WERI-Rb-1 (cell line): ENCODE results near the gene AREL1.

Experiments used
- DNase-seq: peaks from one replicate; pipeline ENCODE4 v3.0.0-alpha.2; 2020
- H3K27ac ChIP-seq: fragments of 250-450 bp; sonication (Bioruptor Pico); 2 replicates; pipeline ENCODE4 v1.5.1; 2020; ENCODE audit warnings: mild to moderate bottlenecking, moderate library complexity
- H3K27me3 ChIP-seq: fragments of 250-450 bp; sonication (Bioruptor Pico); 2 replicates; pipeline ENCODE4 v1.5.1; 2021; ENCODE audit warnings: mild to moderate bottlenecking, low read depth, moderate library complexity; ENCODE audit not compliant: insufficient read depth, severe bottlenecking
- H3K36me3 ChIP-seq: fragments of 250-450 bp; sonication (Bioruptor Pico); 2 replicates; pipeline ENCODE4 v1.5.1; 2020; ENCODE audit warnings: mild to moderate bottlenecking, moderate library complexity
- H3K4me3 ChIP-seq: 2 replicates; pipeline ENCODE4 v1.5.1; 2011; ENCODE audit warnings: low read depth, mild to moderate bottlenecking, control low read depth, low read length
- H3K9me3 ChIP-seq: fragments of 250-450 bp; sonication (Bioruptor Pico); 2 replicates; pipeline ENCODE4 v1.5.1; 2021; ENCODE audit warnings: mild to moderate bottlenecking, moderate library complexity; ENCODE audit not compliant: severe bottlenecking
- TF ChIP-seq, protein P1 (sequence below): IDR thresholded peaks from 2 replicates; pipeline ENCODE4 v1.5.1; 2011; ENCODE audit warnings: low read depth, mild to moderate bottlenecking, control low read depth, inconsistent platforms, low read length

Gene AREL1

DNA sequence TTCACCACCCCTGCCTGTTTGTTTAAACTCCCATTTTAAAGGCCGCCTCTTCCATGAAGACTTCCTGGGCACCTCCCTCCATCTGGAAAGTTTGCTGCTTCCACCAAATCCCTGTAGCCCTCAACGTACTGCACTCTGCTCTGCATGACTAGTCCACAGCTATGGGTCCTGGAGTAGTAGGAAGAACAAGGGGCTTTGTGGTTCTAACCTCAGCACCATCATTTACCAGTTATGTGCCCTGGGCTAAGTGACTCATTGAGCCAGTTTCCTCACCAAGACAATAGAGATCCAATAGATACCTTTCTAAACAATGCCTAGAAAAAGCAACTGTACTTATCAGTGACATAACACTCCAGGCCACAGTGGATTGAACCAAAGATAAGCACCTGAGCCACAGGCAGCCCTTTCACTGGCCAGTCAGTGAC, 92.4 kb downstream of the AREL1 start:
- TF ChIP-seq, protein P1, sequence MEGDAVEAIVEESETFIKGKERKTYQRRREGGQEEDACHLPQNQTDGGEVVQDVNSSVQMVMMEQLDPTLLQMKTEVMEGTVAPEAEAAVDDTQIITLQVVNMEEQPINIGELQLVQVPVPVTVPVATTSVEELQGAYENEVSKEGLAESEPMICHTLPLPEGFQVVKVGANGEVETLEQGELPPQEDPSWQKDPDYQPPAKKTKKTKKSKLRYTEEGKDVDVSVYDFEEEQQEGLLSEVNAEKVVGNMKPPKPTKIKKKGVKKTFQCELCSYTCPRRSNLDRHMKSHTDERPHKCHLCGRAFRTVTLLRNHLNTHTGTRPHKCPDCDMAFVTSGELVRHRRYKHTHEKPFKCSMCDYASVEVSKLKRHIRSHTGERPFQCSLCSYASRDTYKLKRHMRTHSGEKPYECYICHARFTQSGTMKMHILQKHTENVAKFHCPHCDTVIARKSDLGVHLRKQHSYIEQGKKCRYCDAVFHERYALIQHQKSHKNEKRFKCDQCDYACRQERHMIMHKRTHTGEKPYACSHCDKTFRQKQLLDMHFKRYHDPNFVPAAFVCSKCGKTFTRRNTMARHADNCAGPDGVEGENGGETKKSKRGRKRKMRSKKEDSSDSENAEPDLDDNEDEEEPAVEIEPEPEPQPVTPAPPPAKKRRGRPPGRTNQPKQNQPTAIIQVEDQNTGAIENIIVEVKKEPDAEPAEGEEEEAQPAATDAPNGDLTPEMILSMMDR: no peak
- H3K36me3 ChIP-seq: no peaks in the 10 kb centered on the region
- H3K27me3 ChIP-seq: no peaks in the 10 kb centered on the region
- H3K27ac ChIP-seq: no peak overlapping the region
- H3K4me3 ChIP-seq: no peak overlapping the region
- no peaks in the 10 kb centered on the region for H3K9me3 ChIP-seq
- no peak for DNase-seq

DNA sequence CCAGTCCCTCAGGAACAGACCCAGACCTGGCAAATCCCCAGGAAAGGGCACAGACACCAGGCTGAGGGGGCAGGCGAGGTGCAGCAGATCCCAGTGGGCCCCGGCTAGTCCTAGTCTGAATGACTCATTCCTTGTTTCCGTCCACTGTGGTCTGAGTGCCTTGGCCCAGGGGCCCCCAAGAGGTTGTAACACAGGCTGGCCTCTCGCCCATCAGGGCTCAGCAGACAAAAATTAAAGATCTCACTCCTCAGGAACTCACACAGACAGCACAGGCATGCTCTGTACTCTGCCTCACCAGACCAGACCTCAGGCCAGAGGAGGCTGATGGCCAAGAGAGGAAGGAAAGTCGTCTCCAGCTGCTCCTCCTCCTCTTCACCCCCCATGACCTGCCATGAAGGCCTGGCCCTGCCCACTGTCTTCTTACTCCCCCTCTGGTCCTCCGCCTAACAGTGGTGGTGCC, 93.2 kb downstream of the AREL1 start:
- H3K36me3 ChIP-seq: no peaks in the 10 kb centered on the region
- TF ChIP-seq, protein P1: no peak
- H3K27me3 ChIP-seq: no peaks in the 10 kb centered on the region
- no peak overlapping the region for H3K4me3 ChIP-seq
- no peaks in the 10 kb centered on the region for H3K9me3 ChIP-seq
- H3K27ac ChIP-seq: no peak overlapping the region
- no peak for DNase-seq

DNA sequence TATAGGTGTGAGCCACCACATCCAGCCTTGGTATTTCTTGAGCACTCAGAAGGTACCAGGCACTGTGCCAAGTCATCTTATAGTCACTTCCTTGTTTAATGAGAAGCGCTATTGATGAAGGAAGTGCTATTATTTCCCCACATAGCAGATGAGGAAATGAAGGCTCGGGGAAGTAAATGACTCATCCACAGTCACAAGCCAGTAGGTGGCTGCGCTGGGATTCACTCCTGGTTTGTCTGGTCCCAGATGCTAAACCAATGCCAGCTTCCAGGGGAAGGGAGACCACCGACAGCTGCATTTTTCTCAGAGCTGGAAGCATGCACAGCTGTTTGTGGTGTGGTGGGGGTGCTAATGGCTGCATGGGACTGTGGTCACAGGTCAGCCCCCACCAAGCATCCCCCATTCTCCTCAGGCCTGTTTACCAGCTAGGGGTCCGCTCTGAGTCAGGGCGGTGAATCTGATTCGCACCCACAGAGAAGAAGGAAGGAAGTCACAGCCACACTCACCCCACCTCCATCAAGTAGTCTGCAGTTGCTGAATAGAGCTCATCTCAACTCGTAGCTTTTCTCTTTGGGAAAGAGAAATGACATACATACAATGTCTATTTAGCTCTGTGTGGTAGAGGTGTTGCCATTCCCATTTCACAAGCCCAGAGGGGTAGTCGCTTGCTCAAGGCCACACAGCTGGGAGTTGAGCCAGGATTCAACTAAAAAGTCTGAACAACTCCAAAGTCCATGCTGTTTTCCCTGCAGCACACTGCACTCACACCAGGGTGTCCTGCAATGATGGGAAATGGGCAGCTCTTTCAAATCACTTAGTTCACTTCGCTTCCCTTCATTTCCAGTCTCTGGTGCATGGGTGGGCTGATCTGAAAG, 94.6 kb downstream of the AREL1 start:
- Histone ChIP-seq H3K9me3 (no peaks in the 10 kb centered on the region), H3K27ac (no peak overlapping the region), H3K36me3 (no peaks in the 10 kb centered on the region), H3K4me3 (no peak overlapping the region), H3K27me3 (no peaks in the 10 kb centered on the region)
- no peak for DNase-seq
- TF ChIP-seq, protein P1: no peak

DNA sequence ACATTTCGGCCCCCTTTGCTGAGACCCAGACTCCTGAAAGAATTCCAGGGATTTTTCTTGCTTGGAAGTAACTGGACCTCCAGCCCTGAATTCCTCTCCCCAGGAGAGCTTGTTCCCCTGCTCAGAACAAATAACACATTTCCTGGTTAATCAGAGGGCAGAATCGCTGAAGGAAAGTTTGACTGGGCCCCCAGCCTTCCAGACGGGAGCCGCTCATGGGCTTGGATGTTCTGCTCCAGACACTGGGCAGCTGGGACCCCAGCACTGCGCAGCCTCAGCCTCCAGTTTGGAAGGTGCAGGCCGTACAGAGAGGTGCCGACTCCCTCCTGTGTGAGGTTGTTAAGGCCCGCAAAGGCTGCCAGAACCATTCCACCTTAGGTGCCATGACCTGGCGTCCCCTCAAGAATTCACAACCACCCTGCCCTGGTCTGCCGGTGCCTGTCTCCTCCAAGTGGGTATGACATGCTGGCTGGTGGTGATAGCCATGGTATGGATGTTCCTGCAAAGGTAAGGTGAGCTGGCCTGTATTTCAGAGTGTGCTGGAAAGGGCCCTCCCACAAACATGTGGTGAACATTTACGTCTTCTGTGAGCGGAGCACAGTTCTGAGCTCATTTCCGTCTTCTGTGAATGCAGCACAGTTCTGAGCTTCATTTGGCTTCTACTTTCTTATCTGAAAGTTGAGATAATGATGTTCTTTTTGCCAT, 95.7 kb downstream of the AREL1 start:
- Histone ChIP-seq H3K36me3 (no peaks in the 10 kb centered on the region), H3K4me3 (no peak overlapping the region), H3K27ac (peak overlapping the region; percentile 28; the same call in 1 of the 2 replicates), H3K9me3 (no peaks in the 10 kb centered on the region), H3K27me3 (no peaks in the 10 kb centered on the region)
- no peak for DNase-seq
- TF ChIP-seq, protein P1: no peak

DNA sequence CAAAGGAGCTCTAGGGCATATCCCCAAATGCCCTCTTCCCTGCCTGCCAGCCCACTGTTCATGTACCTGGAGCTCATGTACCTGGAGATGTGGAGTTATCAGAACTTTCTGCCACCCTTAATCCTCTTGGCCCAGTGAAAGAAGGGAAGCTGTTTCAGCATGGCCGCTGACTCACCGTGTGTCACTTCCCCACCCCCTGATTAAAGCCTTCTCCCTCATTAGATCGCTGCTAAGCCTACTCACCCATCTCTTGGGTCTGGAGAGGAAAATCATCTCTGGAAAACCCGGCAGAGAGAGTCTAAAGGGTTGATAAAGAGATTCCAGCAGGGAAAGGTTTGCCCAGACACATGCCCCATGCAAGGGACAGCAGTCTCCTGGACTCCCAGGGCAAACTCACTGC, 96.4 kb downstream of the AREL1 start:
- peak overlapping the region; percentile 28 for H3K27ac ChIP-seq
- no peak overlapping the region for H3K4me3 ChIP-seq
- no peaks in the 10 kb centered on the region for H3K36me3 ChIP-seq
- TF ChIP-seq, protein P1: no peak
- DNase-seq: peak; percentile 58
- no peaks in the 10 kb centered on the region for H3K9me3 ChIP-seq
- H3K27me3 ChIP-seq: no peaks in the 10 kb centered on the region
